ENCODE data around the gene DDX3X. TPM values are rescaled to one million over a fixed set of nuclear protein-coding genes. Genes with fewer than 3 reads are reported as not detected.
A peak's percentile ranks its signal among the peaks of the same experiment; 100 is the strongest.

The DDX3X gene
- total RNA-seq, 1 donor from 2014 or later = 212 TPM

GRCh38 chrX:41293269-41293668 is 40.7 kb upstream of the DDX3X start:
- H3K27ac Mint-ChIP-seq (ENCODE audit: unreplicated experiment) = no peak overlapping the region
- no peak overlapping the region for H3K4me3 Mint-ChIP-seq (ENCODE audit: unreplicated experiment)
- H3K4me1 Mint-ChIP-seq (ENCODE audit: unreplicated experiment) = peaks cover 2% of the 10 kb centered on the region
- peaks cover 3% of the 10 kb centered on the region for H3K36me3 Mint-ChIP-seq (ENCODE audit: unreplicated experiment)
- TF ChIP-seq CTCF (IDR thresholded peaks at IDR 0.05) = peak; percentile 15
- H3K27me3 Mint-ChIP-seq (ENCODE audit: unreplicated experiment) = no peaks in the 10 kb centered on the region
- peaks cover 14% of the 10 kb centered on the region for H3K9me3 Mint-ChIP-seq (ENCODE audit: unreplicated experiment)
- DNase-seq (ENCODE audit: extremely low spot score, unreplicated experiment) = no peak

DNA sequence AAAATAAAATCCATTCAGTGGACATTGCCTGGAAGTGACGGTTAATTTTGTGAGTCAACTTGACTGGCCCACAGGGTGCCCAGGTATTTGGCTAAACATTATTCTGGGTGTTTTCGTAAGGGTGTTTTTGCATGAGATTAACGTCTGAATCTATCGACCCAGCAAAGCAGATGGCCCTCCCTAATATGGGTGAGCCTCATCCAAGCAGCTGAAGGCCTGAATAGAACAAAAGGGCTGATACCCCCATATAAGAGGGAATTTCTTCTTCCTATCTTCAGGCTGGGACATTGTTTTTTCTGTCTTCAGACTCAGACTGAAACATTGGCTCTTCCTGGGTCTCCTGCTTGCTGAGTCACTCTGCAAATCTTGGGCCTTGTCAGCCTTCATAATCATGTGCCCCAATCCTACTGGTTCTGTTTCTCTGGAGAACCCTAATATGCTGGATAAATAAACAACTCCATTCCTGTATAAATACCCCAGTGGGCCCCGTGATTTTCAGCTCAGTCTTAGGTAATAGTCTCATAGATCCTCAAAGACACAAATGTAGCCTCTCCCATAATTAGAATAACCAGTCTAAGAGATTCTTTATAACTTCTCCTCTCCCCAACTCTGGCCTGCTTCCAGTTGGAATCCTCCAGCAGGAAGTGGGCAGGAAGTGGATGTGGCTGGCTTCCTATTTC is 33.1 kb upstream of the DDX3X start:
- Mint-ChIP-seq H3K27ac (ENCODE audit: unreplicated experiment) (peak overlapping the region; percentile 64), H3K36me3 (ENCODE audit: unreplicated experiment) (no peaks in the 10 kb centered on the region), H3K4me3 (ENCODE audit: unreplicated experiment) (no peak overlapping the region), H3K27me3 (ENCODE audit: unreplicated experiment) (no peaks in the 10 kb centered on the region), H3K4me1 (ENCODE audit: unreplicated experiment) (peaks cover 38% of the 10 kb centered on the region), H3K9me3 (ENCODE audit: unreplicated experiment) (peaks cover 9% of the 10 kb centered on the region)
- no peak for DNase-seq (ENCODE audit: extremely low spot score, unreplicated experiment)
- no peak for TF ChIP-seq CTCF (IDR thresholded peaks at IDR 0.05)

DNA sequence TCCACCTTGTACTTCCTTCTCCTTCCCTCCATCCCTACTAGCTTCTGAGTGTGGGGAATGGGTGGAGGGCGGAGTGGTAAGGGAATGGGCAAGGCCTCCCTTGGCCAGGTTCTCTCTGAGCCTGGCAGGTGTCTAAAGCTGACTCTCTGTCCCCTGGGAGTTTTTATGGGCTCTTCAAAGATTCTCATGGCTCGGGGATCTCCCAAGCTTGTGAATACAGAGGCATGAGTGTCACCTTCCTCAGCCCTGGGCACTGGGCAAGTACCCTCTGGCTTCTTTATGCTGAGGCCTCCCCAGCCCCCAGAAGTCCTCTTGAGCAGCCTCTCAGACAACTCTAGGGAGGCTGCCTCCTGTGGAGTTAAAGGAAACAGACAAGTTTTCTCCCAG is 32.5 kb upstream of the DDX3X start:
- Mint-ChIP-seq H3K27ac (ENCODE audit: unreplicated experiment) (peak overlapping the region; percentile 64), H3K9me3 (ENCODE audit: unreplicated experiment) (peaks cover 8% of the 10 kb centered on the region), H3K4me1 (ENCODE audit: unreplicated experiment) (peaks cover 38% of the 10 kb centered on the region), H3K27me3 (ENCODE audit: unreplicated experiment) (no peaks in the 10 kb centered on the region), H3K36me3 (ENCODE audit: unreplicated experiment) (no peaks in the 10 kb centered on the region), H3K4me3 (ENCODE audit: unreplicated experiment) (no peak overlapping the region)
- TF ChIP-seq CTCF (IDR thresholded peaks at IDR 0.05) = no peak
- no peak for DNase-seq (ENCODE audit: extremely low spot score, unreplicated experiment)

DNA sequence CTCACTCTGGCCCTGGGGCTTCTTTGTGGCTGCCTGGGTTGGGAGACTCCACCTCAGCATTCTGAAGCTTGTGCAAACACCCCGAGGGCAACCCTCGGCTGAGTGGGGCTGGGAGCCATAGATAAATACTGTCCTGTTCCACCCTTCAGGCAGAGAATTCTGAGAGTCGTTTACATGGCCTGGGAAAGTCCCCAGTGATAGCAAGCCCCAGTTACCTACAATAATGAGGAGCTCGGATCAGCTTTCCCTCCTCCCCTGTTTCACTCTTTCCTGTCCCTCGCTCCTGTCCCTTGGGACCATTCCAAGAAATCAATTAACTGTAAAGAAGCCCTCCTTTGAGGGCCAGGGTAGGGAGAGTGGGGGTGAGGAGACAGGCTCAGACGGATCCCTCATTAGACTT is 31.6 kb upstream of the DDX3X start:
- Mint-ChIP-seq H3K9me3 (ENCODE audit: unreplicated experiment) (peaks cover 5% of the 10 kb centered on the region), H3K27ac (ENCODE audit: unreplicated experiment) (peak overlapping the region; percentile 36), H3K4me3 (ENCODE audit: unreplicated experiment) (no peak overlapping the region), H3K27me3 (ENCODE audit: unreplicated experiment) (no peaks in the 10 kb centered on the region), H3K36me3 (ENCODE audit: unreplicated experiment) (no peaks in the 10 kb centered on the region), H3K4me1 (ENCODE audit: unreplicated experiment) (peaks cover 38% of the 10 kb centered on the region)
- no peak for DNase-seq (ENCODE audit: extremely low spot score, unreplicated experiment)
- no peak for TF ChIP-seq CTCF (IDR thresholded peaks at IDR 0.05)

- TF ChIP-seq CTCF (IDR thresholded peaks at IDR 0.05) = no peak
- Mint-ChIP-seq H3K4me3 (ENCODE audit: unreplicated experiment) (no peak overlapping the region), H3K4me1 (ENCODE audit: unreplicated experiment) (peaks cover 38% of the 10 kb centered on the region), H3K9me3 (ENCODE audit: unreplicated experiment) (peaks cover 5% of the 10 kb centered on the region), H3K36me3 (ENCODE audit: unreplicated experiment) (no peaks in the 10 kb centered on the region), H3K27me3 (ENCODE audit: unreplicated experiment) (no peaks in the 10 kb centered on the region), H3K27ac (ENCODE audit: unreplicated experiment) (peak overlapping the region; percentile 7)
- DNase-seq (ENCODE audit: extremely low spot score, unreplicated experiment) = no peak
Observed at GRCh38 chrX:41303013-41303412, 30.9 kb upstream of the DDX3X start.

All from osteocyte (in vitro differentiated cells).